ENCODE results near the gene INO80D.
"Not testable (repeated sequence)": the region's sequence is repeated elsewhere in the genome, so short reads cannot be mapped to it uniquely, and the experiment has no call there.

INO80D gene

DNA sequence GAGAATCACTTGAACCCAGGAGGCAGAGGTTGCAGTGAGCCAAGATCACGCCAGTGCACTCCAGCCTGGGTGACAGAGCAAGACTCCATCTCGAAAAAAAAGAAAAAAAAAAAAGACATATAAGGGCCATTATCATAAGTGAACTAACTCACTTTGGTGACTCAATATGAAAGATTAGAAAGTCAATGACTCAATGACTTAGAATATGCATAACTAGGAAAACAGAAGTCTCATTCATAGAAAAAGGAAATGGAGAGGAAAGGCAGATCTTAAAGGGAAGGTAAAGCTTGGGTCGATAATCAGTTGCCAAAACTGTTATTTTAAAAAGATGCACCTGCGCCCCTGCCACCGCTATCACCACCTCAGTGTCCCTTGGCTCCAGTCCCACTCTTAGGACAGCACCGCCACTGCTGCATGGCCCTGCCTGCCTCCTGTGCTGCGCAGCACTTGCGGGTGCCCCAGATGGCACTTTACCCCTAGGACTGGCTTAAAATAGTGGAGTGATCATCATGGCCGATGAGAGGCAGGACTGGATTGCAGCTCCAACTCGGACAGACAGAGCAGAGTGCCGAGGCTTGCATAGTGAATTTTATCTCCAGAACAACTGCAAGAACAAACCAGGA, 54.7 kb downstream of the INO80D start:
- DNase-seq (ENCODE audit: low read depth) = no peak
- TF ChIP-seq, protein P1, sequence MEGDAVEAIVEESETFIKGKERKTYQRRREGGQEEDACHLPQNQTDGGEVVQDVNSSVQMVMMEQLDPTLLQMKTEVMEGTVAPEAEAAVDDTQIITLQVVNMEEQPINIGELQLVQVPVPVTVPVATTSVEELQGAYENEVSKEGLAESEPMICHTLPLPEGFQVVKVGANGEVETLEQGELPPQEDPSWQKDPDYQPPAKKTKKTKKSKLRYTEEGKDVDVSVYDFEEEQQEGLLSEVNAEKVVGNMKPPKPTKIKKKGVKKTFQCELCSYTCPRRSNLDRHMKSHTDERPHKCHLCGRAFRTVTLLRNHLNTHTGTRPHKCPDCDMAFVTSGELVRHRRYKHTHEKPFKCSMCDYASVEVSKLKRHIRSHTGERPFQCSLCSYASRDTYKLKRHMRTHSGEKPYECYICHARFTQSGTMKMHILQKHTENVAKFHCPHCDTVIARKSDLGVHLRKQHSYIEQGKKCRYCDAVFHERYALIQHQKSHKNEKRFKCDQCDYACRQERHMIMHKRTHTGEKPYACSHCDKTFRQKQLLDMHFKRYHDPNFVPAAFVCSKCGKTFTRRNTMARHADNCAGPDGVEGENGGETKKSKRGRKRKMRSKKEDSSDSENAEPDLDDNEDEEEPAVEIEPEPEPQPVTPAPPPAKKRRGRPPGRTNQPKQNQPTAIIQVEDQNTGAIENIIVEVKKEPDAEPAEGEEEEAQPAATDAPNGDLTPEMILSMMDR (IDR thresholded peaks at IDR 0.05; ENCODE audit: low read depth, low read length, missing control alignments) = no peak
- in situ Hi-C loops (cut with HindIII; ENCODE audit: low sequenced_read_pairs) = no loop called here
- no peak overlapping the region for H3K4me3 ChIP-seq (ENCODE audit: low read depth, low read length)

DNA sequence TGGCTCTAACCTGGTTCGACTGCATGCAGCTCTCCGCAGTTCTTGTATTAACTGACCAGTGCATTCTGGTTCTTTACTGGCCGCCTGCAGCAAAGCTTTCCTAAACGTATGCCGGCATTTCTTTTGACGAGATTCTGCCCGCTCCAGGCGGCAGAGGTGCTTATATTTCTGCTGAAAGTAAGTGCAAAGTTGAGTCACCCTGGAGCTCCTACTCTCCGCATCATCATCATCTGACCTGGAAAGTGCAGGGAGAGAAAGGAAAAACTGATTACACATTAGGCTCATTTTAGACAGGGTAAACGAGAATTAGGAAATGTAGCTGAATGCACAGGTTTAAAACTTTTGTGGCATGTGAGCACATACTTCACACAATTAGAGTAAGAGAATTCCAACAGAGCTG, 57.9 kb downstream of the INO80D start:
- H3K4me3 ChIP-seq (ENCODE audit: low read depth, low read length) = no peak overlapping the region
- in situ Hi-C loops (cut with HindIII; ENCODE audit: low sequenced_read_pairs) = no loop called here

DNA sequence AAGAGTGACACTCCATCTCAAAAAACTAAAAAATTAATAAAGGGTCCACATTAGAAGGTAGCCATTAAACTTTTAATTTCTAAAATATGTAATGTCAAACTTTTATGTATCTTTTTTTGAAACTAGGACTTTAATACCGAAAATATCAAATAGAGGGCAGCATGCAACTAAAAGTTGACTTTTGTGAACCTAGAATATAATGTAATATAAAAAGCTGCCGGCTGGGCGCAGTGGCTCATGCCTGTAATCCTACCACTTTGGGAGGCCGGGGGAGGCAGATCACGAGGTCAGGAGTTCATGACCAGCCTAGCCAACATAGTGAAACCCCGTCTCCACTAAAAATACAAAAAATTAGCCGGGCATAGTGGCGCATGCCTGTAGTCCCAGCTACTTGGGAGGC, 62.8 kb downstream of the INO80D start:
- DNase-seq (ENCODE audit: low read depth) = no peak
- in situ Hi-C loops (cut with HindIII; ENCODE audit: low sequenced_read_pairs) = no loop called here
- no peak overlapping the region for H3K4me3 ChIP-seq (ENCODE audit: low read depth, low read length)
- TF ChIP-seq, protein P1 (IDR thresholded peaks at IDR 0.05; ENCODE audit: low read depth, low read length, missing control alignments) = no peak

More for the DNA sequence above, 57.9 kb downstream of the INO80D start:
- DNase-seq (ENCODE audit: low read depth) = no peak
- TF ChIP-seq, protein P1 (IDR thresholded peaks at IDR 0.05; ENCODE audit: low read depth, low read length, missing control alignments) = no peak

DNA sequence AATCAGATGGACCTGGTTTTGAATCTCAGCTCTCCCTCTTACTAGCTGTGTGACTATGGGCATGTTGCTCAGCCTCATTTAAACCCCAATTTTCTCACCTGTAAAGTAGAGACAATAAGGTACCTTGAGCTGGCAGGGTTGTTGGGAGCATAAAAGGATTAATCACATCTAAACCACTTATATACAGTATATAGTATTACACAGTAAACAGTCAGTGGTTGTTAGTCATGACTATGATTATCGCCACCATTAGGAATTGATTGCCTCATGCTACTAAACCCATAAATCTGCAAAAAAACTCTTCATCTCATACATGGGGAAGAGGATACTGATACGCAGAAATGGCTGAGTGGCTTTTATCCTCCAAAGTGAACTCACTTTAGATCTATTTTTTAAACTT, 65.8 kb downstream of the INO80D start:
- in situ Hi-C loops (cut with HindIII; ENCODE audit: low sequenced_read_pairs) = no loop called here
- no peak overlapping the region for H3K4me3 ChIP-seq (ENCODE audit: low read depth, low read length)
- TF ChIP-seq, protein P1 (IDR thresholded peaks at IDR 0.05; ENCODE audit: low read depth, low read length, missing control alignments) = no peak
- no peak for DNase-seq (ENCODE audit: low read depth)

DNA sequence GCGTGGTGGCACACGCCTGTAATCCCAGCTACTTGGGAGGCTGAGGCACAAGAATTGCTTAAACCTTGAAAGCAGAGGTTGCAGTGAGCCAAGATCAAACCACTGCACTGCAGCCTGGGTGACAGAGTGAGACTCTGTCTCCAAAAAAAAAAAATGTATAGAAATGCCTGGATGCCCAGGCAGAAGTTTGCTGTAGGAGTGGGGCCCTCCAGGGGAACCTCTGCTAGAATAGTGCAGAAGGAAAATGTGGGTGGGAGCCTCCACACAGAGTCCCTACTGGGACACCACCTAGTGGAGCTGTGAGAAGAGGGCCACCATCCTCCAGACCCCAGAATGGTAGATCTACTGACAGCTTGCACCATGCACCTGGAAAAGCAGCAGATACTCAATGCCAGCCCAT, 70.2 kb downstream of the INO80D start:
- in situ Hi-C loops (cut with HindIII; ENCODE audit: low sequenced_read_pairs); H3K4me3 ChIP-seq (ENCODE audit: low read depth, low read length); DNase-seq (ENCODE audit: low read depth): not testable (repeated sequence)

DNA sequence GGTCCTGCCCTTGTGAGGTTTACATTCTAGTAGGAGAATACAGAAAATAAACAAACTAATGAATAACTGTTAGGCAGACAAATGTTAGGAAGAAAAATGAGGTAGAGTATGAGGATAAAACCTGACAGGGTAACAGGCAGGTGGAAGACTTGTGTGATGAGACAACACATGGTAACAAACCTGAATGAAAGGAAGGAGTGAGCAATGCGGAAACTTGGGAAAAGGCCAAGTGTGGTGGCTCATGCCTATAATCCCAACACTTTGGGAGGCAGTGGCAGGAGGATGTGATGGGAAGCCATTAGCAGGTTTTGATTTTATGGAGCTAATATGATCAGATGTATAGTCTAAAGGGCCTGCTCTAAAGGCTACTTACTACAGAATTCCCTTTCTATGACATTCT, 74.2 kb downstream of the INO80D start:
- in situ Hi-C loops (cut with HindIII; ENCODE audit: low sequenced_read_pairs) = no loop called here
- no peak for DNase-seq (ENCODE audit: low read depth)
- TF ChIP-seq, protein P1 (IDR thresholded peaks at IDR 0.05; ENCODE audit: low read depth, low read length, missing control alignments) = no peak
- no peak overlapping the region for H3K4me3 ChIP-seq (ENCODE audit: low read depth, low read length)

DNA sequence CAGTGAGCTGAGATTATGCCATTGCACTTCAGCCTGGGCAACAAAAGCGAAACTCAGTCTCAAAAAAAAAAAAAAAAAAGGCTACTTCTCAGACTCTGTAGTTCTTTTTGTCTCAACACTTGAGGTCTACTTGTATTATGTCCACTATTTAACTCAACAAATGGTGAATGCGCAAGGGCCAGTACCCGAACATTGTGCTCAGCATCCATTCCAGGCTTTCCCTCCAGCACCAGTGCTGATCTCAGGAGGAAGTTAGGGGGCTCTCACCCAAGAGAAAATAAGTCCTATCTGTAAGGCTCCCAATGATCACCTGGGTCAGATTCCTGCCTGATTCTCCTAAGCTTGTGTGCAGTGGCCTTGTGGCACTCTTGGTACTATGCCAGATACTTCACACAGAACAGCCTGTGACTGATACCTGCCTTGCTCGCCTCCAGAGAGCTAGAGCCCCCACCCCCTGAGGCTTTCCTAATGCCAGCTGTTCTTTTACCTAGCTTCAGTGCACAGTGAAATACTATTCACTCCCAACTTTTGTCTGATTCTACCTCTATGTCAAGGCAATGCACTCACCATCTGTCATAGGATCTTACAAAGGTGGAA, 74.9 kb downstream of the INO80D start:
- in situ Hi-C loops (cut with HindIII; ENCODE audit: low sequenced_read_pairs) = no loop called here
- TF ChIP-seq, protein P1 (IDR thresholded peaks at IDR 0.05; ENCODE audit: low read depth, low read length, missing control alignments) = no peak
- DNase-seq (ENCODE audit: low read depth) = no peak
- no peak overlapping the region for H3K4me3 ChIP-seq (ENCODE audit: low read depth, low read length)

Data from astrocyte of the cerebellum (primary cell).